GM21360 (cell line): ENCODE results near the gene CDK11B.
"Not testable (repeated sequence)": the region's sequence is repeated elsewhere in the genome, so short reads cannot be mapped to it uniquely, and the experiment has no call there.

Experiments
- ATAC-seq: cut with Tn5 transposase; IDR thresholded peaks from one replicate; pipeline ENCODE4 v1.9.1; 2021; ENCODE audit warnings: mild to moderate bottlenecking, moderate library complexity; ENCODE audit not compliant: unreplicated experiment

CDK11B gene

GRCh38 chr1:1662830-1663560 is 4.2 kb upstream of the CDK11B start:
- ATAC-seq = not testable (repeated sequence)

GRCh38 chr1:1662392-1662791 is 3.6 kb upstream of the CDK11B start:
- not testable (repeated sequence) for ATAC-seq

- ATAC-seq = not testable (repeated sequence)
Measured at GRCh38 chr1:1648265-1648664, 10.5 kb downstream of the CDK11B start.

- not testable (repeated sequence) for ATAC-seq
Measured at GRCh38 chr1:1647567-1648241, 11.1 kb downstream of the CDK11B start.

GRCh38 chr1:1646326-1646725 is 12.5 kb downstream of the CDK11B start:
- ATAC-seq = not testable (repeated sequence)

GRCh38 chr1:1640711-1641461 is 17.9 kb downstream of the CDK11B start:
- ATAC-seq = not testable (repeated sequence)

GRCh38 chr1:1640081-1640480 is 18.7 kb downstream of the CDK11B start:
- not testable (repeated sequence) for ATAC-seq

- not testable (repeated sequence) for ATAC-seq
Measured at GRCh38 chr1:1639368-1639767, 19.4 kb downstream of the CDK11B start.

GRCh38 chr1:1638528-1638927 is 20.3 kb downstream of the CDK11B start:
- not testable (repeated sequence) for ATAC-seq

GRCh38 chr1:1637479-1637875 is 21.3 kb downstream of the CDK11B start:
- not testable (repeated sequence) for ATAC-seq

- ATAC-seq = not testable (repeated sequence)
Measured at GRCh38 chr1:1636621-1637478, 22.0 kb downstream of the CDK11B start.

GRCh38 chr1:1634613-1635012 is 24.2 kb downstream of the CDK11B start:
- not testable (repeated sequence) for ATAC-seq

GRCh38 chr1:1633409-1633808 is 25.4 kb downstream of the CDK11B start:
- ATAC-seq = not testable (repeated sequence)

- ATAC-seq = no peak
Measured at GRCh38 chr1:1631782-1632420, 26.9 kb downstream of the CDK11B start, which contains the start of gene MMP23B. TSS of gene MMP23B (plus strand) at chr1:1632173. CDS start at chr1:1632219, 46 bp downstream.

- no peak for ATAC-seq
Measured at GRCh38 chr1:1630965-1631781, 27.6 kb downstream of the CDK11B start.

- ATAC-seq = no peak
Measured at GRCh38 chr1:1630191-1630964, 28.4 kb downstream of the CDK11B start.

GRCh38 chr1:1629430-1630190 is 29.2 kb downstream of the CDK11B start:
- ATAC-seq = no peak
